H1 (cell line): ENCODE results near the gene ZSWIM6.

Experiments used
- BACH1 ChIP-seq: IDR thresholded peaks from 2 replicates; pipeline ENCODE4 v1.6.1; 2012; ENCODE audit warnings: low read length, improper control_type of control experiment
- CEBPB ChIP-seq: IDR thresholded peaks from 2 replicates; pipeline ENCODE4 v1.6.1; 2012; ENCODE audit warnings: low read depth, low read length
- CTCF ChIP-seq, 3 experiments: IDR thresholded peaks; 1 replicate in 2 of 3; 2 replicates in 1 of 3; pipeline versions ENCODE4 v1.5.1 to v1.6.1; 2011; ENCODE audit warnings: low read length in 3 of 3, mild to moderate bottlenecking in 3 of 3, inconsistent platforms in 2 of 3, low read depth in 1 of 3, moderate library complexity in 1 of 3; ENCODE audit not compliant: insufficient read depth in 1 of 3; ENCODE audit errors: control extremely low read depth in 1 of 3
- E2F6 ChIP-seq: IDR thresholded peaks from 2 replicates; pipeline ENCODE4 v1.6.1; 2012; ENCODE audit warnings: inconsistent platforms
- EP300 ChIP-seq, 2 experiments: IDR thresholded peaks; 1 replicate in 1 of 2; 2 replicates in 1 of 2; pipeline ENCODE4 v1.6.1; 2011 to 2012; ENCODE audit warnings: low read depth in 2 of 2, low read length in 2 of 2, mild to moderate bottlenecking in 2 of 2, borderline replicate concordance in 1 of 2, inconsistent platforms in 1 of 2, moderate library complexity in 1 of 2

- TF ChIP-seq CTCF (IDR thresholded peaks at IDR 0.05; ENCODE audit: control extremely low read depth in 1 of 3, insufficient read depth in 1 of 3, low read depth in 1 of 3, low read length in 3 of 3): no peak
- TF ChIP-seq EP300 (IDR thresholded peaks at IDR 0.05; ENCODE audit: borderline replicate concordance in 1 of 2, low read depth in 2 of 2, low read length in 2 of 2): no peak
- no peak for TF ChIP-seq BACH1
- TF ChIP-seq CEBPB: no peak
- no peak for TF ChIP-seq E2F6
Measured at GRCh38 chr5:61353293-61353692, 21.2 kb downstream of the ZSWIM6 start.
